T-helper 1 cell treated with Interleukin-12 subunit alpha and Interleukin-12 subunit beta and Interleukin-4 antibody, amounts not matched to agents 30 ng/mL and 1 ng/mL, for 36 hours (primary cell): ENCODE results near the gene SCO2. TPM values are rescaled to one million over a fixed set of nuclear protein-coding genes. Genes with fewer than 3 reads are reported as not detected.
"Not testable (repeated sequence)": the region's sequence is repeated elsewhere in the genome, so short reads cannot be mapped to it uniquely, and the experiment has no call there.

Experiments
- intact Hi-C: fragments of 100-400 bp; cut with micrococcal nuclease; formaldehyde crosslinking; loops from one replicate; pipeline ENCODE4 v1.15.1; 2024
- total RNA-seq: library from RNA; stranded (reverse); gene quantifications from 2 replicates; pipeline ENCODE4 v1.2.3, GENCODE V29; 2022

The SCO2 gene
- total RNA-seq, 1 donor from 2014 or later = 11.0 TPM

GRCh38 chr22:50551160-50551752 is 25.9 kb upstream of the SCO2 start:
- intact Hi-C loops = no loop called here

- intact Hi-C loops = no loop called here
These were observed 25.0 kb upstream of the SCO2 start for GRCh38 chr22:50550395-50550794.

DNA sequence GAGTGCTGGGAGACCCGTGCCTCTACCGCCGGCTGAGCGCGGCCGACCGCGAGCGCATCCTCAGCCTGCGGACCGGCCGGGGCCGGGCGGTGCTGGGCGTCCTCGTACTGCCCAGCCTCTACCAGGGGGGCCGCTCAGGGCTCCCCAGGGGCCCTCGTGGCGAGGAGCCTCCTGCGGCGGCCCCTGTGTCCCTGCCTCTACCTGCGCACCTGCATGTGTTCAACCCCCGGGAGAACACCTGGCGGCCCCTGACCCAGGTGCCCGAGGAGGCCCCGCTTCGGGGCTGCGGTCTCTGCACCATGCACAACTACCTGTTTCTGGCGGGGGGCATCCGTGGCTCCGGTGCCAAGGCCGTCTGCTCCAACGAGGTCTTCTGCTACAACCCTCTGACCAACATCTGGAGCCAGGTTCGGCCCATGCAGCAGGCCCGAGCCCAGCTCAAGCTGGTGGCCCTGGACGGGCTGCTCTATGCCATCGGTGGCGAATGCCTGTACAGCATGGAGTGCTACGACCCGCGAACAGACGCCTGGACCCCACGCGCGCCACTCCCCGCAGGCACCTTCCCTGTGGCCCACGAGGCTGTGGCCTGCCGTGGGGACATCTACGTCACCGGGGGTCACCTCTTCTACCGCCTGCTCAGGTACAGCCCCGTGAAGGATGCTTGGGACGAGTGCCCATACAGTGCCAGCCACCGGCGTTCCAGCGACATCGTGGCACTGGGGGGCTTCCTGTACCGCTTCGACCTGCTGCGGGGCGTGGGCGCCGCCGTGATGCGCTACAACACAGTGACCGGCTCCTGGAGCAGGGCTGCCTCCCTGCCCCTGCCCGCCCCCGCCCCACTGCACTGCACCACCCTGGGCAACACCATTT is 23.8 kb upstream of the SCO2 start:
- intact Hi-C loops = no loop called here

DNA sequence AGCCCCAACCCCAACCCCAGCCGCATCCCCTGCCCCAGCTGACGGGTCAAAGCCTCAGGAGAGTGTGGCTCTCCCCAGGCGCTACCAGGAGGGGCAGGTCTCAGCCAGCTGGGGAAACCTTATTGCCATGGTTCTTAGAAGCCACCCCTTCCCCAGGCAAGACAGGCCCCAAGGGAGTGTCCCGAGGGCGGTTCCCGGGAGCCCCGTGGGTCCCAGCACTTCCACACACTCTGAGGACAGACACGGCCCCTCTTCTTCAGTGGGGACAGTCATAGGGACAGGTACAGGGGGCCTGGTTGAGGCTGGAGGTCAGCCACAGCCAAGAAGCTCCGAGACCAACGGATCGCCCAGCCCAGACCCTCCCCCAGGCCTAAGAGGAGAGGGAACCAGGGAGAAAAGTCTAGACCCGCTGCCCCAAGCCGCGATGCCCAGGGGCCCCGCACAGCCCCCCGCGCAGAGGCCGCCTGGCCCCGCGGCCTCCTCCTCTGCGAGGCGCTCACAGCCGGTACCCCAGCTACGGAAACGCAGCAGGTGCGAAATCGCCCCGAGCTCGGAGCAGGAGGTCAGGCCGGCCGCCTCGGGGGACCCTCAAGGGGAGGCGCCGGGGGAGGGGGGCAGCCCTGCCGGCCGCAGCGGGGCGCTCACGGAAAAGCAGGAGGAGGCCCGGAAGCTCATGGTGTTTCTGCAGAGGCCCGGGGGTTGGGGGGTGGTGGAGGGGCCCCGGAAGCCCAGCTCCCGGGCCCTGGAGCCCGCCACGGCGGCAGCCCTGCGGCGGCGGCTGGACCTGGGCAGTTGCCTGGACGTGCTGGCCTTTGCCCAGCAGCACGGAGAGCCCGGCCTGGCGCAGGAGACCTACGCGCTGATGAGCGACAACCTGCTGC is 22.9 kb upstream of the SCO2 start:
- intact Hi-C loops = no loop called here

DNA sequence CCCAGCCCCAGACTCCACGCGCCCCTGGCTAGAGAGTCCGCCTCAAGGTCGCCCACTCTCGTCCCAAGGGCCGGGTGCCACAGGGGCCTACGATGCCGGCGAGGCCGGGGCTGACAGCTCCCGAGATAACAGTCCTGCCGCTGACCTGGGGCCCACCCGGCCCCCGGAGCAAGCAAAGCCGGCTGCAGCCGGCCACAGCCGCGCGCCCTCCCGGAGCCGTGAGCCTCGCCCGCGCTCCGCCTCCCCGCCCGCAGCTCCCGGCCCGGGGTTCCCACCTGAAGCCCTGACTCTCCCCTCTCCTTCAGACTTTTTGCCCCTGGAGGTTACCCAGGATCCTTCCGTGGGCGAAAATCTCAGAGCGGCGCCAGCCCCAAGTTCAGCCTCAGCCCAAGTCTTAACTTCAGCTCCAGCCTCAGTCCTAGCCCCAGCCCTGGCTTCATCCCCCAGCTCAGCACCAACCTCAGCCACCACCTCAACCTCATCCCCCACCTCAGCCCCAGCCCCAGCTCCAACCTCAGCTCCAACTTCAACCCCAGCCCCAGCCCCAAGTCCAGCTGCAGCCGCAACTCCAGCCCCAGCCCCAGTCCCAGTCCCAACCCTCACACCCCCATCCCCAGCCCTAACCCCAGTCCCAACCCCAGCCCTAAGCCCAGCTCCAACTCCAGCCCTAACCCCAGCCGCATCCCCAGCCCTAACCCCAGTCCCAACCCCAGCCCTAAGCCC is 22.0 kb upstream of the SCO2 start:
- intact Hi-C loops = no loop called here

DNA sequence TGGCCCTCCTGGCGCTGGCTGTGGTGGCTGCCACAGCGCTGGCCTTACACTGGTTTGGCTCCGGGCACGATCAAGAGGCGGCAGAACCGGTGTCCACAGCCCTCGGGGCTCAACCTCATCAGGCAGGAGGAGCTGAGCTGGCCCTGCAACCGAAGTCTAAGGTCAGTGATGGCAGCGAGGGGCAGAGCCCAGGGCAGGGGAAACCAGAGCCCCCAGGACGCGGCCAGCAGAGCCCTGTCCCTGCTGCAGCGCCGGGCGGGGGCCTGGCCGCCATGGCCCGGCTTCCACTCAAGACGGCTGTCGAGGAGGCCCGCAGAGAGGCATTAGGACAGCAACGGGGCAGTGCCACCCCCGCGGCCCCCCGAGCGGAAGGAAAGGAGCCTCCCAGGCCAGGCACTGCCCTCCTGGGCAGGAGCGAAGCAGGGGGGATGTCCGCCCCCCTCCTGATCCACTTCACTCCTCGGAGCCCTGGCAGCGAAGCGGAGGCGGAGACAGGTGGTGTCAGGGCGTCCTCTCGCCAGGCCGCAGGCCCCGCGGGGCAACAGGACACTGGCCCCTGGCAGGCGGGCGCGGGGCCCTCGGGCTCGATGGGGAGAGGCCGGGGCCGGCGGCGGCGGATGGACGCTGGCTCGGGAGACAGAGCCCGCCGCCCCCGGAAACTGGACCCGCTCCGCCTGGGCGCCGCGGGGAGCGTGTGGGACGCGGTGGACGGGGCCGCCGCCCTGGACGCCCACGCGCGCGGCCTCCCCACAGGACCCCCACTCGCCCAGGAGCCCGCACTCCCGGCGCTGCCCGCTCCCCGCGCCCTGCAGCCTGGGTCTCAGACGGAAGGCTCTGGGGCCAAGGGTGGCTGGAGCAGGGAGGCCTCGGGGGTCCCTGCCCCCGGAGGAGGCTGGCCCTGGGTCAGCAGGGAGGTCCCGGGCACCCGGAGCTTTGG is 21.2 kb upstream of the SCO2 start:
- intact Hi-C loops = no loop called here

DNA sequence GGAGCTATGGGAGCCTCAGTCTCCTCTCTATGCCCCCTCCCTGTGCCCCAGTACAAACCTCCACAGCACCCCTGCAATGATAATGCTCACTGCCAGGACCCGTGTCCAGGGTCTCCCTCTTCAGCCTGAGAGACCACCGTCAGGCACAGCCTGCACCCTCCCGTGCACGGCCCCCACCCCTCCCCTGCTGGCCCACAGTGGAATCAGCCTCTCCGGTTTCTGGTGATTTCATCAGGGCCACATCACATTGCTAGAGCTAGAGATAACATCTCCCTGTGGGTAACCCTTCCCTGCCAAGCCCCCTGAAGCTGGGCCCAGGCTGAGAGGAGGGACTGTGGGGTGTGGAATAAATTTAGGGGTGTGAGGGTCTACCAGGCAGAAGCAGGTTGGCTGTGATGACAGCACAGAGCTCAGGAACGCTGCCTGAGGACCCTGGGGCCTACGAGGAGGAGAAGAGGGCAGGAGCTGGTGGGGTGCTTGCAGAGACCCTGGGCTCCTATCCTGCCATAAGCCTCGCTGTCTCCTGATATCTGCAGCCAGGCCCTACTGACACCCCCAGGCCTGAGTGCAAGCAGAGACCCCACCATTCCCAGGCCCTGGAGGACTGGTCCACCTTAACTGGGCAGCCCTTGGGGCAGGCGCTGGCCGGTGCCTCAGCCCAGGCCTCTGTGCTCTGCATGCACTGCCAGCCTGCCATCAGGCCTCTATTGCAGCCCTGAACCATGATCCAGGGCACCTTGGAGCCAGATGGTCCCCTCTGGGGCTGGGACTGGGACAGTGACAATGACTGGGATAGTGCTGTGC is 20.3 kb upstream of the SCO2 start, which contains the start of gene KLHDC7B:
Gene KLHDC7B, plus strand, starts transcription at position 378 of the 804 bp plus-strand sequence. Its CDS starts 345 bp downstream, at position 723.
- intact Hi-C loops = no loop called here

- intact Hi-C loops = loop anchor here (1.0 to 5.0 kb wide), 4 partner anchors 14 to 76 kb away; partner anchors contain the start of genes SYCE3 and TYMP
These were observed 19.4 kb upstream of the SCO2 start for GRCh38 chr22:50544746-50545253.

DNA sequence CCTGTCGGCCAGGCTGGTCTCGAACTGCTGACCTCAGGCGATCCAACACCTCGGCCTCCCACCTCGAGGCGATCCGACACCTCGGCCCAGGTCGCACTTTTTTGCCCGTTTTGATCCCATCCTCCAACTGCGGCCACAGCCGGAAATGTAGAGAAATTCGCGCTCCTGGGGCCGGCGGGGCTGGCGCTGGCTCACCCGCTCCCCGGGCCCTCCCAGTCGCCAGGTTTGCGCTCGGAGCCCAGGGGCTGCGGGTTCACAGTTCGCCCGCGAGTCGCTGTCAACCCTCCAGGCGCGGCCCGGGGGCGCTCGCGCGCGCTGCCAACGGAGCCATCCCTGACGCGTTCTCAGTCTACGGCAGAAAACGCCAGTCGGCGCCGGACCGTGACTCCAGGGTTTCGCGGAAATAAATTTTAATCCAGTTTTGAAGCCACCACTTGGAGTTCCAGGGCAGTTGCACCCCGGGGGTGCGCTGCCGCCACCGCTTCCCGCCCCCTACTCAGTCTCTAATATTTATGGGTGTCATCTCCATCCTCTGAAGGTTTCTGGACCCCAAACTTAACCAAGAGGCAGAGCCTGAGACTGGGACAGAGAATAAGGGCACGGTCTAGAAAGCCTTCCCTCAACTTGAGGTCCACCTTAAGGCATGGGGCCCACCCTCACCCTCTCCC is 18.8 kb upstream of the SCO2 start:
- intact Hi-C loops = loop anchor here (1.0 to 5.0 kb wide), 4 partner anchors 14 to 76 kb away; partner anchors contain the start of genes SYCE3 and TYMP

- intact Hi-C loops = loop anchor here (5.0 kb wide), 1 partner anchor 70 kb away; no protein-coding TSS in a partner anchor
These were observed 17.1 kb upstream of the SCO2 start for GRCh38 chr22:50542416-50542927.

DNA sequence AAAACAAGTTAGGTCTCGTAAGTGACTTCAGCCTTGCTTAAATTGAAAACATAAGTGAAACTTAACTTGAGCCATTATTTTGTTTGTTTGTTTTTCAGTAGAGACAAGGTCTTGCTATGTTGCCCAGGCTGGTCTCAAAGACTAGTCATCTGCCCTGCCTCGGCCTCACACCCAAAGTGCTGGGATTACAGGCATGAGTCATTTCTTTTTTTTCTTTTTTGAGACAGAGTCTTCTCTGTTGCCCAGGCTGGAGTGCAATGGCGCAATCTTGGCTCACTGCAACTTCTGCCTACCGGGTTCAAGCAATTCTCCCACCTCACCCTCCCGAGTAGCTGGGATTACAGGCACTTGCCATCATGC is 16.2 kb upstream of the SCO2 start:
- intact Hi-C loops = loop anchor here (5.0 kb wide), 1 partner anchor 69 kb away; no protein-coding TSS in a partner anchor

GRCh38 chr22:50540381-50540780 is 15.0 kb upstream of the SCO2 start:
- intact Hi-C loops = loop anchor here (5.0 kb wide), 1 partner anchor 68 kb away; no protein-coding TSS in a partner anchor

DNA sequence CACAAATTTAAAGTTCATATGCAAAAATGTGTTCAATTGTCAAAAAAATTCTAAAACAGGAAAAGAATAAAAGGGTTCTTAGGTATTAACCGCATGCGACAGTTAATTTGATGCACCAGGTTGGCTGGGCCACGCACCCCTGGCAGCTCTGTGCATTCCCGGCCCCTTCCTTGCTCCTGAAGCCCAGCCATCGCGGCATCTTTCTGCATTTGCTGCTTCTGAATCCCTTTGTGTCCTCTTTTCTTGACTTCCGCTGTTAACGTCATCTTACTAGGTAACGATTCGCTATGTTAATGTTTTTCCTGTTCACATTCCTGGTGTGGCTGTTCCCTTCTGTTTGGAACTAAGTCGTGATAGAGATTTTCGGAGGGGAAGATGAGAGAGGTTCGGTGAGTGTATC is 12.4 kb upstream of the SCO2 start:
- intact Hi-C loops = loop anchor here (2.0 kb wide), 1 partner anchor 45 kb away; the partner anchor contains the start of gene CHKB

- intact Hi-C loops = no loop called here
These were observed 10.8 kb upstream of the SCO2 start for GRCh38 chr22:50536226-50536625.

GRCh38 chr22:50535113-50535512 is 9.7 kb upstream of the SCO2 start:
- intact Hi-C loops = no loop called here

DNA sequence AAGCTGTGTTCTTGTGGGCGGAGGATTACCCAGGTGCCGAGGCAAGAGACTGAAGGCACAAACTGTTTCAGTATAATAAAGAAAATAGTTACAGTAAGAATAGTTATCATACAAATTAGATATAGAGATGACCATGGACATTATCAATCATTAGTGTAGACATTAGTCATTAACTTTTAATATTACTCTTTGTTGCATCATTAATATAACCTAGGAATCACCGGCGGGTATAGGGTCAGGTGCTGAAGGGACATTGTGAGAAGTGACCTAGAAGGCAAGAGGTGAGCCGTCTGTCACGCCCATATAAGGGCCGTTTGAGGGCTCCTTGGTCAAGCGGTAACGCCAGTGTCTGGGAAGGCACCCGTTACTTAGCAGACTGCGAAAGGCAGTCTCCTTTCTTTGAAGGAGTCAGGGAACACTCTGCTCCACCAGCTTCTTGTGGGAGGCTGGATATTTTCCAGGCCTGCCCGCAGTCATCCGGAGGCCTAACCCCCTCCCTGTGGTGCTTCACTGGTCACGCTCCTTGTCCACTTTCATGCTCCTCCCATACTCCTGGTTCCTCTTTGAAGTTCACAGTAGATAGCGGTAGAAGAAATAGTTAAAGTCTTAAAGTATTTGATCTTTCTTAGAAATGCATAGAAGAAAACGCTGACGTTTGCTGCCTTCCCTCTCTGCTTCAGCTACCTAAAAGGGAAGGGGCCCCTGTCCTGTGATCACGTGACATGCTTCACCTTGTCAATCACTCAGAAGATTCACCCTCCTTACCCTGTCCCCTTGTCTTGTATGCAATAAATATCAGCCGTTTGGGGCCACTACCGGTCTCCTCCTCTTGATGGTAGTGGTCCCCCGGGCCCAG is 8.7 kb upstream of the SCO2 start:
- intact Hi-C loops = not testable (repeated sequence)
